HEK293 (cell line): ENCODE data around the gene LMF1.

Source experiments
- CTCF ChIA-PET: fragments of 350-600 bp; formaldehyde crosslinking; extraction: SDS; loops from one replicate; lab custom pipeline; 2021; ENCODE audit warnings: antibody characterized with exemption; lab: Yijun Ruan, JAX
- POLR2A ChIA-PET: fragments of 300-600 bp; formaldehyde crosslinking; extraction: SDS; loops from one replicate; lab custom pipeline; 2020; ENCODE audit warnings: antibody characterized with exemption, inconsistent platforms; lab: Yijun Ruan, JAX
- H3K27ac ChIP-seq: fragments of 200-500 bp; sonication (Bioruptor generic); 2 replicates; pipeline ENCODE4 v1.5.1; 2014; ENCODE audit warnings: low read depth, low read length, control low read depth, inconsistent platforms; ENCODE audit errors: extremely low read depth
- H3K36me3 ChIP-seq, 2 experiments: fragments of 200-500 bp in 1 of 2; sonication (Bioruptor generic) in 1 of 2; 1 replicate in 1 of 2; 2 replicates in 1 of 2; pipeline ENCODE4 v1.5.1; 2014 to 2017; ENCODE audit warnings: inconsistent platforms in 2 of 2, low read length in 2 of 2; ENCODE audit not compliant: control insufficient read depth in 2 of 2, insufficient read depth in 1 of 2
- H3K4me1 ChIP-seq: fragments of 200-500 bp; sonication (Bioruptor generic); 2 replicates; pipeline ENCODE4 v1.5.1; 2014; ENCODE audit warnings: mild to moderate bottlenecking, low read length, inconsistent platforms; ENCODE audit not compliant: control insufficient read depth, insufficient read depth
- H3K4me3 ChIP-seq: 2 replicates; pipeline ENCODE4 v1.5.1; 2011; ENCODE audit warnings: low read depth, mild to moderate bottlenecking, control low read depth, low read length, moderate library complexity
- H3K9me3 ChIP-seq: fragments of 200-500 bp; sonication (Bioruptor generic); 2 replicates; pipeline ENCODE4 v1.5.1; 2014; ENCODE audit warnings: low read depth, low read length, inconsistent platforms; ENCODE audit not compliant: control insufficient read depth, insufficient read depth
- EGR2 ChIP-seq: fragments of 450-650 bp; formaldehyde crosslinking; IDR thresholded peaks from 2 replicates; pipeline ENCODE4 v1.5.1; 2016; ENCODE audit warnings: low read depth, missing biosample characterization, missing genetic modification characterization
- KLF1 ChIP-seq: fragments of 450-650 bp; formaldehyde crosslinking; IDR thresholded peaks from 2 replicates; pipeline ENCODE4 v1.5.1; 2016; ENCODE audit warnings: missing biosample characterization, missing genetic modification characterization
- ZFHX2 ChIP-seq: fragments of 450-650 bp; formaldehyde crosslinking; conservative IDR thresholded peaks from 2 replicates; pipeline ENCODE4 v1.5.1; 2016; ENCODE audit warnings: missing biosample characterization, missing genetic modification characterization
- ZFP37 ChIP-seq: fragments of 450-650 bp; formaldehyde crosslinking; IDR thresholded peaks from 2 replicates; pipeline ENCODE4 v1.5.1; 2016; ENCODE audit warnings: missing biosample characterization, missing genetic modification characterization
- ZIC2 ChIP-seq: fragments of 450-650 bp; formaldehyde crosslinking; IDR thresholded peaks from 2 replicates; pipeline ENCODE4 v1.5.1; 2016; ENCODE audit warnings: missing biosample characterization, missing genetic modification characterization
- ZNF114 ChIP-seq: fragments of 450-650 bp; formaldehyde crosslinking; IDR thresholded peaks from 2 replicates; pipeline ENCODE4 v1.5.0; 2017; ENCODE audit warnings: missing biosample characterization, missing genetic modification characterization
- ZNF19 ChIP-seq: fragments of 450-650 bp; formaldehyde crosslinking; IDR thresholded peaks from 2 replicates; pipeline ENCODE4; 2016; ENCODE audit warnings: missing biosample characterization, missing genetic modification characterization, low read depth
- ZNF335 ChIP-seq: fragments of 450-650 bp; formaldehyde crosslinking; conservative IDR thresholded peaks from 2 replicates; pipeline ENCODE4 v1.5.1; 2016; ENCODE audit warnings: missing biosample characterization, missing genetic modification characterization
- ZNF394 ChIP-seq: fragments of 450-650 bp; formaldehyde crosslinking; IDR thresholded peaks from 2 replicates; pipeline ENCODE4 v1.5.1; 2016; ENCODE audit warnings: missing biosample characterization, missing genetic modification characterization, mild to moderate bottlenecking, moderate library complexity, borderline replicate concordance
- ZNF521 ChIP-seq: fragments of 450-650 bp; formaldehyde crosslinking; IDR thresholded peaks from 2 replicates; pipeline ENCODE4 v1.5.1; 2017; ENCODE audit warnings: missing biosample characterization, mild to moderate bottlenecking, missing genetic modification characterization
- ZNF623 ChIP-seq: fragments of 450-650 bp; formaldehyde crosslinking; IDR thresholded peaks from 2 replicates; pipeline ENCODE4 v1.5.1; 2016; ENCODE audit warnings: missing biosample characterization, missing genetic modification characterization
- ZNF626 ChIP-seq: fragments of 450-650 bp; sonication (Bioruptor Pico); formaldehyde crosslinking; IDR thresholded peaks from 2 replicates; pipeline ENCODE4 v1.5.1; 2018; ENCODE audit warnings: missing biosample characterization, missing genetic modification characterization, inconsistent platforms
- ZSCAN23 ChIP-seq: fragments of 450-650 bp; formaldehyde crosslinking; IDR thresholded peaks from 2 replicates; pipeline ENCODE4 v1.5.1; 2016; ENCODE audit warnings: missing biosample characterization, missing genetic modification characterization
- TF ChIP-seq, protein P1 (sequence below): fragments of 450-650 bp; formaldehyde crosslinking; IDR thresholded peaks from 2 replicates; pipeline ENCODE4 v1.5.1; 2017; ENCODE audit warnings: missing biosample characterization, missing genetic modification characterization
- TF ChIP-seq, protein P2 (sequence below): fragments of 450-650 bp; formaldehyde crosslinking; IDR thresholded peaks from 2 replicates; pipeline ENCODE4 v1.5.1; 2016; ENCODE audit warnings: missing biosample characterization, missing genetic modification characterization
- TF ChIP-seq, protein P3 (sequence below): fragments of 450-650 bp; formaldehyde crosslinking; IDR thresholded peaks from 2 replicates; pipeline ENCODE4 v1.5.1; 2016; ENCODE audit warnings: missing biosample characterization, missing genetic modification characterization
- TF ChIP-seq, protein P4 (sequence below): fragments of 450-650 bp; formaldehyde crosslinking; IDR thresholded peaks from 2 replicates; pipeline ENCODE4 v1.5.1; 2016; ENCODE audit warnings: missing biosample characterization, missing genetic modification characterization

Gene LMF1

DNA sequence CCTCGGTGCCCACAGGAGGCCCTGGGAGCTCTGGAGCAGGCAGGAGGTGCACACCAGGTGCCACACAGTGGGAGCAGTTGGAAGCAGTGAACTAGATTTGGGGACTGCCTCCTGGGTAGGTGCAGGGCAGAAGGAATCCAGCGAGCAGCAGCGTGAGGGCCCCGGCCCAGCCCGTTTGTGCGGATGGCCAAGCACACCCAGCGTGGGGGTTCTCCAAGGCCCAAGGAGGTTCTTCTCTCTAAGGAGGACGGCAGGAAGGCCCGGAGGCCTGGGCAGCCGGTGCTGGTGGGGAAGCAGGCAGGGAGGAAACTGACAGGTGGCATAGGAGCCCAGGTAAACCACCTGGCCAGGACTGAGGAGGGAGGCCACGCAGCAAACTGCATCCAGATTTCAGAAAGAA lies 27.8 kb upstream of the LMF1 start:
- POLR2A ChIA-PET: no interaction called here
- CTCF ChIA-PET: no interaction called here
- TF ChIP-seq ZIC2 (tag by site-specific recombination) (peak; percentile 54; the same call in 1 of the 2 replicates), ZNF394 (tag by site-specific recombination) (no peak)
- TF ChIP-seq, all 188 proteins: peak for 1

DNA sequence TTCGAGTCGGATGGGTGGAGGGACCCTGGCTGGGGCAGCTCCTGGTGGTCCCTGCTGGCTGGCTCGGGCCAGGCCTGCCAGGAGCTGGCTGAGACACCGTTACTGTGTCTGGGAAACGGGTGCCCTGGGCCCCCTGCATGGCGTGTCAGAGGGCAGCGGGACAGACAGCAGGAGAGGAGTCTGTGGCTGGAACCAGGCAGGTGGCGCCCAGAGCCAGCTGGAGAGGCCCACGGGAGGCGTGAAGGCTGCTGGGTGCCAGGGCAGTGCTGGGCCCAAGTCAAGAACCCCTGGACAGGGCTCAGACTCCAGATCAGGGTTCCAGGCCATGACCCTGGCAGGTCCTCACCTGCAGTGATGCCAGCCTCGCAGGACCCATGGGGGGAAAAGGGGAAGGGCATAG lies 27.4 kb upstream of the LMF1 start:
- Histone ChIP-seq H3K4me3 (no peak overlapping the region), H3K27ac (no peak overlapping the region), H3K9me3 (no peaks in the 10 kb centered on the region), H3K36me3 (no peaks in the 10 kb centered on the region)
- POLR2A ChIA-PET: interaction anchor here (1.1 to 1.2 kb wide), 4 partner anchors 9 to 19 kb away, joined by 3 to 4 read pairs (median 4); no protein-coding TSS in a partner anchor
- TF ChIP-seq ZNF114 (tag by site-specific recombination) (no peak), ZIC2 (tag by site-specific recombination) (peak; percentile 66), ZNF521 (tag by site-specific recombination) (no peak)
- TF ChIP-seq, protein P1, sequence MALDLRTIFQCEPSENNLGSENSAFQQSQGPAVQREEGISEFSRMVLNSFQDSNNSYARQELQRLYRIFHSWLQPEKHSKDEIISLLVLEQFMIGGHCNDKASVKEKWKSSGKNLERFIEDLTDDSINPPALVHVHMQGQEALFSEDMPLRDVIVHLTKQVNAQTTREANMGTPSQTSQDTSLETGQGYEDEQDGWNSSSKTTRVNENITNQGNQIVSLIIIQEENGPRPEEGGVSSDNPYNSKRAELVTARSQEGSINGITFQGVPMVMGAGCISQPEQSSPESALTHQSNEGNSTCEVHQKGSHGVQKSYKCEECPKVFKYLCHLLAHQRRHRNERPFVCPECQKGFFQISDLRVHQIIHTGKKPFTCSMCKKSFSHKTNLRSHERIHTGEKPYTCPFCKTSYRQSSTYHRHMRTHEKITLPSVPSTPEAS (tag by site-specific recombination): no peak
- TF ChIP-seq, all 188 proteins: peak for 1
- no peaks in the 10 kb centered on the region for H3K4me1 ChIP-seq
- CTCF ChIA-PET: no interaction called here

More for the DNA sequence above, 27.8 kb upstream of the LMF1 start:
- Histone ChIP-seq H3K27ac (no peak overlapping the region), H3K4me3 (no peak overlapping the region), H3K9me3 (no peaks in the 10 kb centered on the region), H3K36me3 (no peaks in the 10 kb centered on the region), H3K4me1 (no peaks in the 10 kb centered on the region)

DNA sequence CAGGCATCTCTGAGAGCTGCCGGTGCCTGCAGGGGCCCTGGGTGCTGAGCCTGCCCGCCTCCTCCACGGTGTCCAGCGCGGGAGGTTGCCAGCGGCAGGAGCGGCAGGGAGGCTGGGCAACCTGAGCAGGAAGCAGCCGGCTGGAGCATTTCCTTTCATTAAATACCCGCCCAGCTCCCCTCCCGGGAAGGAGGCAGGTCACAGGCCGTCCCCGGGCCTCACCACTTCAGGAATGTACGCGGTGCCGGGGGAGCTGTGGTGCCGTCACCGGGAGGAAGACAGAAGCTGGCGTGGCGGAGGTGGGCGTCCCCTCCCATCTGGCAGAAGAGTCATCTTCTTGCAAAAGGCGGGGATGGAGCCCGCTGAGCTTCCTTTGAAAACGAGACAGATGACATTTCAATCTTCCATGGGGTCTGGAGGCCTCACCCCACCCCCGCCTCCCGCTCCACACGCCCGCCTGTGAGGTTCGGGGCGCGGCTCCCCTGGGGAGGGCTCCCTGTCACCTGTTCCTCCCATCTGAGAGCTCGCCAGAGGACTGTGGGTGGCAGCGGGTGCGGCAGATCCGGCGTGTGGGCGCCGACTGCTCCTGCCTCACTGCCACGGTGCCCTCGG lies 26.8 kb upstream of the LMF1 start:
- H3K4me1 ChIP-seq: no peaks in the 10 kb centered on the region
- H3K27ac ChIP-seq: no peak overlapping the region
- peak overlapping the region; percentile 1 for H3K4me3 ChIP-seq
- ChIA-PET CTCF (interaction anchor here (0.5 kb wide), 1 partner anchor 339 kb away, joined by 3 read pairs; no protein-coding TSS in a partner anchor), POLR2A (interaction anchor here (1.1 to 1.2 kb wide), 5 partner anchors 9 to 19 kb away, joined by 3 to 4 read pairs (median 4); no protein-coding TSS in a partner anchor)
- H3K36me3 ChIP-seq: no peaks in the 10 kb centered on the region
- TF ChIP-seq ZNF335 (tag by site-specific recombination): peak; percentile 66
- TF ChIP-seq ZFP37 (tag by site-specific recombination): no peak
- TF ChIP-seq EGR2: peak; percentile 53; the same call in 1 of the 2 replicates
- peak; percentile 76 for TF ChIP-seq KLF1
- TF ChIP-seq, protein P2, sequence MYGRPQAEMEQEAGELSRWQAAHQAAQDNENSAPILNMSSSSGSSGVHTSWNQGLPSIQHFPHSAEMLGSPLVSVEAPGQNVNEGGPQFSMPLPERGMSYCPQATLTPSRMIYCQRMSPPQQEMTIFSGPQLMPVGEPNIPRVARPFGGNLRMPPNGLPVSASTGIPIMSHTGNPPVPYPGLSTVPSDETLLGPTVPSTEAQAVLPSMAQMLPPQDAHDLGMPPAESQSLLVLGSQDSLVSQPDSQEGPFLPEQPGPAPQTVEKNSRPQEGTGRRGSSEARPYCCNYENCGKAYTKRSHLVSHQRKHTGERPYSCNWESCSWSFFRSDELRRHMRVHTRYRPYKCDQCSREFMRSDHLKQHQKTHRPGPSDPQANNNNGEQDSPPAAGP: peak; percentile 54; the same call in 1 of the 2 replicates
- TF ChIP-seq ZIC2 (tag by site-specific recombination): peak; percentile 24; the same call in 1 of the 2 replicates
- TF ChIP-seq, protein P3, sequence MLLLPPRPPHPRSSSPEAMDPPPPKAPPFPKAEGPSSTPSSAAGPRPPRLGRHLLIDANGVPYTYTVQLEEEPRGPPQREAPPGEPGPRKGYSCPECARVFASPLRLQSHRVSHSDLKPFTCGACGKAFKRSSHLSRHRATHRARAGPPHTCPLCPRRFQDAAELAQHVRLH (tag by site-specific recombination): no peak
- TF ChIP-seq ZFHX2 (tag by site-specific recombination): peak; percentile 80
- H3K9me3 ChIP-seq: no peaks in the 10 kb centered on the region

DNA sequence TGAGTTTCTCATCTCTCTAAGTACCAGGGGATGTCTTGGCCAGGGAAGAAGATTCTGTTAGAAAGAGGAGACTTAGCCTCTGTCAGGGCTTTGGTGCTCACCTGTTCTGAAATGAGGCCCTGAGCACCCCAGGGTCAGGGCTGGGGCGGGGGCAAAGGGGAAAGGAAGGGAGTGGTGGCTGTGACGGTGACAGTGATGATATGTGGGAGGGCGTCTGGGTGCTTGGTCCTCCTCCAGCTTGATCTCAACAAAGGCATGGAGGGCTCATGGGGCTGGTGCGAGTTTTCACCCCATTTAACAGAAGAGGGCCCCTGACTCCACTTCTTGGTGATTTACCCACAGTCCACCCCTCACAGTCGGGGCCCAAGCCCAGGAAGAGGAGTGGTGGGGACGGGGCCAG lies 25.9 kb upstream of the LMF1 start:
- Histone ChIP-seq H3K4me1 (no peaks in the 10 kb centered on the region), H3K9me3 (no peaks in the 10 kb centered on the region), H3K4me3 (no peak overlapping the region), H3K36me3 (no peaks in the 10 kb centered on the region), H3K27ac (no peak overlapping the region)
- POLR2A ChIA-PET: interaction anchor here (1.2 kb wide), 1 partner anchor 11 kb away, joined by 3 read pairs; no protein-coding TSS in a partner anchor
- CTCF ChIA-PET: interaction anchor here (1.4 kb wide), 1 partner anchor 61 kb away, joined by 4 read pairs; no protein-coding TSS in a partner anchor
- no peak for TF ChIP-seq ZNF19 (tag by site-specific recombination)
- TF ChIP-seq ZNF114 (tag by site-specific recombination): no peak
- TF ChIP-seq ZNF623 (tag by site-specific recombination): no peak
- no peak for TF ChIP-seq ZSCAN23 (tag by site-specific recombination)
- TF ChIP-seq, protein P4, sequence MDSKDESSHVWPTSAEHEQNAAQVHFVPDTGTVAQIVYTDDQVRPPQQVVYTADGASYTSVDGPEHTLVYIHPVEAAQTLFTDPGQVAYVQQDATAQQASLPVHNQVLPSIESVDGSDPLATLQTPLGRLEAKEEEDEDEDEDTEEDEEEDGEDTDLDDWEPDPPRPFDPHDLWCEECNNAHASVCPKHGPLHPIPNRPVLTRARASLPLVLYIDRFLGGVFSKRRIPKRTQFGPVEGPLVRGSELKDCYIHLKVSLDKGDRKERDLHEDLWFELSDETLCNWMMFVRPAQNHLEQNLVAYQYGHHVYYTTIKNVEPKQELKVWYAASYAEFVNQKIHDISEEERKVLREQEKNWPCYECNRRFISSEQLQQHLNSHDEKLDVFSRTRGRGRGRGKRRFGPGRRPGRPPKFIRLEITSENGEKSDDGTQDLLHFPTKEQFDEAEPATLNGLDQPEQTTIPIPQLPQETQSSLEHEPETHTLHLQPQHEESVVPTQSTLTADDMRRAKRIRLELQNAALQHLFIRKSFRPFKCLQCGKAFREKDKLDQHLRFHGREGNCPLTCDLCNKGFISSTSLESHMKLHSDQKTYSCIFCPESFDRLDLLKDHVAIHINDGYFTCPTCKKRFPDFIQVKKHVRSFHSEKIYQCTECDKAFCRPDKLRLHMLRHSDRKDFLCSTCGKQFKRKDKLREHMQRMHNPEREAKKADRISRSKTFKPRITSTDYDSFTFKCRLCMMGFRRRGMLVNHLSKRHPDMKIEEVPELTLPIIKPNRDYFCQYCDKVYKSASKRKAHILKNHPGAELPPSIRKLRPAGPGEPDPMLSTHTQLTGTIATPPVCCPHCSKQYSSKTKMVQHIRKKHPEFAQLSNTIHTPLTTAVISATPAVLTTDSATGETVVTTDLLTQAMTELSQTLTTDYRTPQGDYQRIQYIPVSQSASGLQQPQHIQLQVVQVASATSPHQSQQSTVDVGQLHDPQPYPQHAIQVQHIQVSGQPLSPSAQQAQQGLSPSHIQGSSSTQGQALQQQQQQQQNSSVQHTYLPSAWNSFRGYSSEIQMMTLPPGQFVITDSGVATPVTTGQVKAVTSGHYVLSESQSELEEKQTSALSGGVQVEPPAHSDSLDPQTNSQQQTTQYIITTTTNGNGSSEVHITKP (tag by site-specific recombination): no peak
- no peak for TF ChIP-seq ZNF626 (tag by site-specific recombination)
